Measurements from ENCODE around the gene CCND3.
"Not testable (repeated sequence)": the region's sequence is repeated elsewhere in the genome, so short reads cannot be mapped to it uniquely, and the experiment has no call there.

CCND3 gene

DNA sequence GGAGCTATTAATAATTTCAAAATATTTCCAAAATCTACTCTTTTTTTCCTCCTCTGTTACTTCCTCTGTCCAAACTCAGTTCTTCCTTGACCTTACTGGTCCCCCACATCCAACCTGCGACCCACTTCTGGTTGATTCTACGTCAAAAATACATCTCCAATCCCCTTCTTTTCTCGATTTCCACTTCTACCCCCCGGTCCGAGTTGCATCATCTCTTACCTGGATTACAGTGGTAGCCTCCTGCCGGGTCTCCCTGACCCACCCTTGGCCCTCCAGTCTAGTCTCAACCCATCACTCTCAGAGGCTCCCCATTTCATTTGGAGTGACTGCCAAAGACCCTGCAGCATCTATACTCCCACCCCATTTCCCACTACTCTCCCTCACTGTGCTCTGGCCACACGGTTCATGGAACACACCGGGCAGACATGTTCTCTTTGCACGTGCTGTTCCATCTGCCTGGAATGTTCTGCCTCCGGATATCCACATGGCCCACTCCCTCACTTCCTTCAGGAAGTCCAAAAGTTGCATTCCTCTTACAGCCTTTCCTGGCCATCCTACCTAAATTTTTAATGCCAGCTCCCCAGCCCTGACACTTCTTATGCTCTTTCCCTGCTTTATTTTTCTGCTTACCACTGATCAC lies 6.1 kb upstream of the CCND3 start:
- no peak for DNase-seq

DNA sequence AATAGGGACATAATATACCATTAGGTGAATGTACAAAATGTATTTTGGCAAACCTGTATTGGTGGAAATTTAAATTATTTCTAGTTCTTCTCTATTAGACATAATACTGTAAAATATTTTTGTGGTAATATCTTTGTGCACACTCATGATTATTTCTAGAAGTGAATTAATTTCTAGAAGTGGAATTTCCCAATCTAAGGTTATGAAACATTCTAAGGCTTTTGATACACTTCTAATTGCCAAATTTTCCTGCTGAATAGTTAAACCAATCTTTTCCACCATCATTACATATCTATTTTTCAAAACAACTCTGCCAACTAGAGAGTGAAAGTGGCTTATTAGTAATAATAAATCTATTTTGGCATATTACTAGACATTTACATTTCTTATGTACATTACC lies 1.8 kb upstream of the CCND3 start:
- no peak for DNase-seq

DNA sequence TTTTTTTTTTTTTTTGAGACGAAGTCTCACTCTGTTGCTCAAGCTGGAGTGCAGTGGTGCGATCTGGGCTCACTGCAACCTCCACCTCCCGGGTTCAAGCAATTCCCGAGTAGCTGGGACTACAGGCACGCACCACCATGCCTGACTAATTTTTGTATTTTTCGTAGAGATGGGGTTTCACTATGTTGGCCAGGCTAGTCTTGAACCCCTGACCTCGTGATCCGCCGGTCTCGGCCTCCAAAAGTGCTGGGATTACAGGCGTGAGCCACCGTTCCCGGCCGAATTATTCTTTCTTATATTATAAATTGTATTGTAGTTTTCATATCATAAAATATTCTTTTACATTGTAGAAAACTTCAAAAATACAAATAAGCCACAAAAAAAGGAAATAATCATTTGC lies 1.3 kb upstream of the CCND3 start:
- DNase-seq = not testable (repeated sequence)

DNA sequence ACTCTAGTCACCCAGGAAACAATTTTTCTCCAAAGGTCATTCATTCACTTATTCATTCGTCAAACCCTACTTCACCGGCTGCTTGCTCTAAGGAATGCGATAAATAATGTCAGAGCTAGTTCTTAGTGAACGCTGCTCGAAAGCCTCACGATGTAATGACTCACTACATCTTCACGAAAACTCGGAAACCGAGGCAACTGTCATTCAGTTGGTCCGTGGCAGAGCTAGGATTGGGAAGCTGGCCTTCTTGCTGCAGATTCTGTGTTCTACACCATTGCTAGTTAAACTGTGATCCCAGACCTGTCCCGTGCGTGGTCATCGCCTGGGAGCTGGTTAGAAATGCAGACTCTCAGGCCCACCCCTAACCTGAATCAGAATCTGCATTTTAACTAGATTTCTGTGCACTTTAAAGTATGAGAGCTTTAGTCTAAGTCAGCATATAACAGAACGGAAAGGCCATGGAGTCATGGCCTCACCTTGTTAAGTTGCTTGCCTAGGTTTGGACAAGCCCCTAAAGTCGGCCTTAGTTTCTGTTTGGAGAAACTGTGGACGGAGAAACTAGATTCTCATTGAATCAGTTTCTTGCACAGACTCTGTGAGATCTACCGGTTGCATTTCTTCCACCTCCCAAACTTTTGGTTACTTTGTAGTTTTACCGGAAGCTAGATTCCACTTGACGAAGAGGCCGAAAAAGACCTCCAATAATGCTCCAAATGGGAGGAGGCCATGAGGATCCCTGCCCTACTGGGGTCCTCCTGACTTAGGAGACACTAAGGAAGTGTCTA lies 651 bp upstream of the CCND3 start:
- peak; percentile 54 for DNase-seq

DNA sequence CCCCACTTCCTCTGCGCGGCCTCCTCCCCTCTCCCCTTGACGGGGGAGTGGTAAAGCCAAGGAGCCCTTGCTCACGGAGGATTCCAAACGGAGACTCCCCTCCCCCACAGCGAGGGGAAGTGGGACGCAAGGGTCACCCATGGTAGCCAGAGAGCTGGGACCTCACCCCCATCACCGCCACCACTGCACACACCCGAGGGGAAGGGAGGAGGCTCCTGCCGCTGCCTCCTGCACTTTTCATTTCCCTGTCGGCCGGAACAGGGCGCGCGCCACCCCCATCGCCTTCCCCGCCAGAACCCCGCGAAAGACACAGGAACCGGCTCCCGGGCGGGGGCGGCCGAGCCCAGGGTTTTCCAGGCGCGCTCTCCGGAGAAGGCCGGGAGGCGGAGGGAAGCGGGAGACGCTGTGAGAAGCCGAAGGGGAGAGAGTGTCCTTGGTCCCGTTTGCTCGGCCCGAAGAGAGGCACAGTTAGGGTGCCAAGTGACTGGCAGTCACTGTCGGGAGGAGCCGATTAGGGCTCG lies 789 bp downstream of the CCND3 start:
- DNase-seq = peak; percentile 76

DNA sequence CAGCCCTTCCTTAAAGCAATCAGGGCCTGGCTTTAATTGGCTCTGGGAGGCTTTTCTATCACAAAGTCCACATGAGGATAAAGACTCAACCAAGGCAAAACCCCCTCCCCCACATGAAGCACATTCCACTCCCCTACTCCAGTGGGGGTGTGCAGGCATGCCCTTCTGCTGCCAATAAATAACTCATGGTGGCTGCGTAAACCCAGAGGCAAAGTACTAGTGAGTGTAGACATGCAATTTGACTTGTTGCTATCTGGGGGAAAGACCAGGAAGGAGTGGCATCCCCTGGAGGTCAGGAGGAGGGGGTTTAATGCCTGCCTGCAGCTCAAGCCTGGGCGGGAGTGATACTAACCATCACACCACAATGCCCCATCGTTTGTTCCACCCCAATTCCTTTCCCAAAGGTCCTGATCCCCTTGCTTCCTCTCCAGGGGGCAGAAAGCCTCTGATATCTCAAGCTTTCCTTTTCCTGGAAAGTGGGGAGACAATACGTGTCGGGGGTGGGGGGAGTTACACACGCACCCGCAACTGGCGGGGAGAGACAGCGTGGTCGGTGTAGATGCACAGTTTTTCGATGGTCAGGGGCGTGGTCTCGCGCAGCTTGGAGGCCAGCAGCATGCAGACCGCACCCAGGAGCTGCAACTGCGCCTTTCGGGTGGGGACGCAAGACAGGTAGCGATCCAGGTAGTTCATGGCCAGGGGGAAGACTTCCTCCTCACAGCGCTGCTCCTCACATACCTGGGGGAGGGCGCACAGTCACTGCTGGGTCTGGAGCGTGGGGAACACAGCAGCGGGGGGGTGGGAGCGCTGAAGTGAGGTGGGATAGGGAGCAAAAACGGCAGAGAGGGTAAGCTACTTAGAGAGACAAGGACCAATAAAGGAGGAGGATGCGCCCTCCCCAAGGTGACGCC lies 1.5 kb downstream of the CCND3 start:
- peak; percentile 68 for DNase-seq

DNA sequence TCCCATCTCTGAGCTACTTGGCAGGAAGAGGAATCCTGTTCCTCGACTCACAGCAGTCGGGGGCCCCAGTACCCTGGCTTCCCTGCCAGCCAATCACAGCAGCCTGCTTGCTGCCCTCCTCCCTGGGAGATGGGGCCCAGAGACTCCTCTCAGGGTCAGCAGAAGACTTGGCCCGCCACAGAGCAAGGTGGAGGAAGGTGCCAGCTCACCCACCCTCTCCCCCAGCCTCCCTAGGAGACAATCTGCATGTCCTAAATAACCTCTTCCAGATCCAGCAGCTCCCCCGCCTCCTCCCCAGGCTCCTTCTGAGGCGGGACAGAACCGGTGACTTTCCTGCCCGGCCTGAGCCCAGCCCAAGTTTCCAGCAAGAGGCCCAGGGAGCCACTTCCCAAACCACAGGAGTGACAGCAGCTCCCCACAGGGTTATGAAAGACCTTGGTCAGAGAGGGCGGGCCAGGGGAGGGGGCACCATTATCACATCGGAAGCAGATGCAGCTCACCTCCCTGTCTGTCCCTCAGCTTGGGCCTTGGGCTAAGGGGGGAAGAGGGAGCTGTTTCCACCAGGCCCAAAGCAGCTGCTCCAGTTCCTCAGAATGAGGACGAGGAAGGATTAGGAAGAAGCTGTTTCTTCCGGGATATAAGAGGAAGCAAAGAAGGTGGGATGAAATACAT lies 2.3 kb downstream of the CCND3 start:
- peak; percentile 71 for DNase-seq

DNA sequence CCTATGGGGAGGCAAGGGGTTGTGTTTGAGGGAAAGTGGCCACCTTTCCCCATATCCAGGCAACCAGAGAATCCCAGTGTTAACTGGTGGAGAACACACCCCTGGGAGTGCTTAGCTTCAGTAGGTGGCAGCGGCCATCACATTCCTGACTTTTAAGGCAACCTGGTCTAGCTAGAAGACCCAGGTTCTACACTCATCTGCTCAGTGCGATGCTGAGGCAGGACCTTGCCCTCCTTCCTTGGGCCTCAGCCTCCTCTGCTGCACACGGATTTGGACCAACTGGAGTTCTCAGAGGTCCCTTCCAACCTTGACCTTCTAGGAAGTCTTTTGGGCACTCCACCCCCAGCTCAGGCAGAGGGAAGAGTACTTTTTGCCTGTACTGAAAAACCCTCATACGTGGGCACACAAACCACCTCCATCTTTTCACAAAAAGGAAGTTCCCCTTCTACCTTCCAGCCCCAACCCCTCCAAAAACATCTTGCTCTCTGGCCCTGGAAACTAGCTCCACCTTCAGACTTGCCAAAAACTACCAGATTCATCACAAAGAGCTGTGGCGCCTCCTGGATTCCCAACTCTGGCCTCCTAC lies 2.9 kb downstream of the CCND3 start:
- DNase-seq = no peak

DNA sequence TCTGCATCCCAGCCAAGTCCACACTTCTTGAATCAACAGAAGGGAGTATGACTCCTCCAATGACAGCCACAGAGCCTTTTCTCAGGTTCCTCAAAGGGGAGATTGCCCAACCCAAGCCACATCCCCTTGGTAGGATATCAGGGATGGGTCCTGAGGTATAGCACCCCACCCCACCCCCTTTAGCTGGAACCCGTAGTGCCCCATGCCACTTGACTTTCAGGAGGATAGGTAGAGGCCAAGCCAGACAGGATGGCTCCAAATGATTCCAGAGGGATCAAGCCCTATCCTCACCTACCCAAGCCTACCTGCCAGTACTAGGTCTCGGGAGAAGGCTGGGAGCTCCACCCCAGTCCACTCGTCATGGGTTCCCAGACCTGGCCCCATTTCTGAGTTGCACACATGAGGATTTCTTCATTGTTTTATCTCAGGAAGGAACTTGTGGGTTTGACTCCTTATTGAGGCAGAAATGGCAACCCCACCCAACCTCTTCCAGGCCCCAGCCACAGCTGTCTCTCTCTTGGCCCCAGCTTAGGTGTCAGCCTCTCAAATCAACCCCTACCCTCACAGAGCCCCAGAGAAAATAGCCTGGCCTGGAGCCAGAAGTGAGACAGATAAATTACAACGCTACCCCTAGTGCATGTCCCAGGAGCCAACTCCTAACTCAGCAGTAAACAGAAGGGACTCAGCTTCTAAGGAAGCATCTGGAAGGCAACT lies 3.6 kb downstream of the CCND3 start:
- DNase-seq = peak; percentile 45

DNA sequence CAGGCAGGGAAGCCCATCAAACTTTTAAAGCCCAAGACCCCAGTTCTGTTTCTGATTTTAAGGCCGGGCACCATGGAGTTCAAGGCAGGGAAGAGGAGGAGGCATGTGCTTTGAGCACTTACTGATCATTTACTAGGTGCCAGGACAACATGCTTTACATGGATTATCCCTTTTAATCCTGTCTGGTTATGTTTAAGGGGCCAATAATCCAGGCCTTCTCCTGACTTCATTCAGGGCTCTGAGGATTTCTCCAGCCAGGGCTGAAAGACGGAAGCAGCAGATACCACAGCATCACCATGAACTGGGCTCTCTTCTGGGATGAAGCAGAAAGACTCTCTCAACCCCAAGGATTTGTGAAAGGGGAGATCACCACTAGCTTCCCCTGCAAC lies 4.1 kb downstream of the CCND3 start:
- DNase-seq = no peak

DNA sequence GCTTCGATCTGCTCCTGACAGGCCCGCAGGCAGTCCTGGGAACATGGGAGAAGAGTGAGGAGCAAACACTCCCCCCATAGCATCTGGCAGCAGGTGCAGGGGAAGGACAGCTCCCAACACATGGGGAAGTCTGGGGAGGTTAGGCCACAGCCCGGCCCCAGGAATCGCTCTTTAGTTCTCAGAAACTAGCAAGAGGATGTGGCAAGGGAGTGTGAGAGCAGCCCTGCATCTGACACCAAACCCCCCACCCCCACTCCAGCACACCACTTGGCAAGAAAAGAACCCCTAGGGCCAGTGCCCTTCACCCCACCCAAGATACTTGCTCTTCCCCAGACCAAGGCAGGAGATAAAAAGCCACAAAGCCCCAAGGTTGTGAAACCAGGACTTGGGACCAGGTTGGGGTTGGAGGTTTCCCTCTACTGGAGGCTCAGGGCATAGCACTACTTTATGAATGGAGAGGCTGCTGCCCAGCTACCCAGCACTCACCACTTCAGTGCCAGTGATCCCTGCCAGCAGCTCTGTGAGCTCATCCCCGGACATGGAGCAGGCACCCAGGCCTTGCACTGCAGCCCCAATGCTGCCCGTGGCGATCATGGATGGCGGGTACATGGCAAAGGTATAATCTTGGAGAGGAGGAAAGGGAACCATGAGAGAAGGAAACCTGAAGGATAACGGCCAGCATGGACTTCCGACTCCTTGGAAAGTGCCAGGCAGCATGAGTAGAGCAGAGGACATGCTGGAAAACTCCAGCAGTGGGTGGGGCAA lies 5.4 kb downstream of the CCND3 start:
- peak; percentile 80 for DNase-seq

DNA sequence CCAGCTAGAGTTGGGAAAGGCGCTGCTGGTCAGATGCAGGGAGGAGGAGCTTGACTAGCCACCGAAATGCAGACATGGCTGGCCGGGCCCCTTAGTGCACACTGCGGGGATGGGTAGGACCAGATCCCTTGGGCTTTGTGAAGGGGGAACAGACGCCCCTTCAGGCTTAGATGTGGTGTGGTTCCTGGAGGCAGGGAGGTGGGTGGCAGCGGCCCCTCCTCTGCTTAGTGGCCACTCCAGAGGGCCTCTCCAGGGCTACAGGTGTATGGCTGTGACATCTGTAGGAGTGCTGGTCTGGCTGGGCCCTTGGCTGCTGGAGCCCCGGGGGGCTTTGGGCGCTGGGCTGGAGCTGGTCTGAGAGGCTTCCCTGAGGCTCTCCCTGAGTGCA lies 5.9 kb downstream of the CCND3 start:
- no peak for DNase-seq

DNA sequence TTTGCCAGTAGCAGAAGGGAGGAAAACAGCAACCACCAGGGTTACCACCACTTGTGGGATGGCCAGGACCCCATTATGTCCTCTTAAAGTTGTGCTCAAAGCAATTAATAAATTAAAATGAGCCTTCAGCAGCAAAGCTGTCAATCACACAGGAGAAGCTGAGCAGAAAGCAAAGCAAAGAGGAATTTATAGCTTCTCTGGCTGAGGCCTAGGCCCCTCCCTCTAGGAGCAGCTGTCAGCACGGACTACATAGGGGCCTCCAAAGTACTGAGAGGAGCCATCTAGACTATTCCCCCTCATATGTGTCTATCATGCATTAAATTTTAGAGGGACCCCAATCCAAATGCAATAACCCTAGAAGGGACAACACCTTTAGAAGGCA lies 6.4 kb downstream of the CCND3 start:
- no peak for DNase-seq

DNA sequence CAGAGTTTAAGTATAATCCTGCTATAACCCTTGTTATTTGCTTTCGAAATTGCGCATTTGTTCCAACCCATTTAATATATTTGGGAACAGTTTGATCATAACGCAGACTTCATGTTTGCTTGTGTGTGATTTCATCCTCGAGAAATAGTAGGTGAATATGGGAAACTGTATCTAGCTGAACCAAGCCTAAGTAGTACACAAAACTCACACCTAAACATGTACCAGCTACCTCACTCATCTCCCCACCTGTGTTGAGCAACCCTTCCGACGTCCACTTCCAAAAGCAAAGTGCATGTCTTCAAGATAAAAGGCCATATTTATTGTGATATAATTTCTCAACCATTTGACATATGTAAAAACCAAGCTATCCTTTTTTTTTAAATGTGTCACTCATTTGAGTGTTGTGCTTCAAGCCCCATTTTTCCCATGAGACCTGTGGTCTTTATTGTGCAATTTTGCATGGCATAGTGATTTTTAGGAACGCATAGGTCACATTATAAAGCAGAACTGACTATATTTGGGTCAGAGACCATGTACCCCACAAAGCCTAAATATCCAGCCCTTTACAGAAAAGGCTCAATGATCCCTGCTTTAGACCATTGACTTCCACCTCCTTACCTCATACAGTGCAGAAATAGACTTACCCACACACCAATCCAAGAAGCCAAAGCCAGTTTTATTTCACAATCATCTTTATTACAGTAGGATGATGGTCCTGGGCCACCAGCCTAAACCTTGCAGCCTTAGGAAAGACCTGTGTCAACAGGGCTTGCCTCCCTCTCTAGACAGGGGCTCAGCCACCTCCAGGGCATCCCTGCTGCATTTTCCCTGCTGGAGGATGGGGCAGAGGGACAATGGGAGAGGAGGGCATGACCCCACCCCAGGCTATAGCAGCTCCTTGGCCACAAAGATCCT lies 7.1 kb downstream of the CCND3 start:
- DNase-seq = no peak

DNA sequence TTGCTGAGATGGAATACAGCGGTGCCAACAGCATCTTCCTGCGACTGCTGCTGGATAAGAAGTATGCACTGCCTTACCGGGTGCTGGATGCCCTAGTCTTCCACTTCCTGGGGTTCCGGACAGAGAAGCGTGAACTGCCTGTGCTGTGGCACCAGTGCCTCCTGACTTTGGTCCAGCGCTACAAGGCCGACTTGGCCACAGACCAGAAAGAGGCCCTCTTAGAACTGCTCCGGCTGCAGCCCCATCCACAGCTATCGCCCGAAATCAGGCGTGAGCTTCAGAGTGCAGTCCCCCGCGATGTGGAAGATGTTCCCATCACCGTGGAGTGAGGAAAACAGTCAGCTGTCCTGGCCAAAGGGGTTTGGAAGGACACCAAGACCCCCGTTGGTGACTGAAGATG lies 9.2 kb downstream of the CCND3 start:
- DNase-seq = no peak

DNA sequence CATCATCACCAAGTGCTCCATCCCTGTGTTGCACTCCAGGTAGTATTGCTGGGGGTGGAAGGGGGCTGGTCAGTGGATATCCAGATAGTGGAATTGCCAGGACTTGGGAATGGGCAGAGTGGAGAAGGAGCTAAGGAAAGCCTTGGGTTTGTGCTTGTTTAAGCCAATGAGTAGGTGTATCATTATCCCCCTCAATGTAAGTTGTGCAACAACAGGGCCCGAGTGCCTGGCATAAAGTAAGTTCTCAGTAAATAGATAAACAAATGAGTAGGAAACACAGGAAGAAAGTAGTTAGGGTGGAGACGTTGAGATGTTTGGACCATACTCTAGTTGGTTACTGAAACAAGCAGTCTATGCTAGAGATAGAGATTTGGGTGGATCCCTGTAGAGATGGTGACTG lies 9.8 kb downstream of the CCND3 start:
- no peak for DNase-seq

DNA sequence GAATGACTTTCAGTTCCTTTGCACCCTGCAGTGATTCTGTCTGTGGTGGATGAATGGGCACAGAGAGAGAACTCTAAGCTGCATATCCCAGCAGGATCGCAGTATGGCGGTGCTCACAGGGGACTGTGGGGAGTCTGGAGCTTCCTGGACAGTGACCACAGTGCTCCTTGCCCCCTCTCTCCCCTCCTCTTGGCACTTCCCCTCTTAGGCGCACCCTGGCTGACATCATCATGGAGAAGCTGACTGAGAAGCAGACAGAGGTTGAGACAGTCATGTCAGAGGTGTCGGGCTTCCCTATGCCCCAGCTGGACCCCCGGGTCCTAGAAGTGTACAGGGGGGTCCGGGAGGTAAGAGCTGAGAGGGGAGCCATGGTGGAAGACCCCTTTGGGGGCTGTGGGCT lies 11.7 kb downstream of the CCND3 start:
- DNase-seq = no peak

DNA sequence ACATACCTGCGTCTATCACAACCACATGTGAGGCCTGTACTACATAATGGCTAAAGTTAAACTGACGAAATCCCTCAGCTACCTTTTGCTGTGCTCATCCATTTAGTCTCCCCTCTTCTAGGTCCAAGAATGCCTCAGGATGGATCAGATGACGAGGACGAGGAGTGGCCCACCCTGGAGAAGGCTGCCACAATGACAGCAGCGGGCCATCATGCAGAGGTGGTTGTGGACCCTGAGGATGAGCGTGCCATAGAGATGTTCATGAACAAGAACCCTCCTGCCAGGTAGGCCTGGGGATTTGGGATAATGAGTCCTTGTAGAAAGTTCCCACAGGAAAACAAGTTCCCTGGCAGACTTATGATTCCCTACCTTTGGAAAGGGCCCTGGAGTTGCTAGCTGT lies 14.4 kb downstream of the CCND3 start:
- DNase-seq = no peak

DNA sequence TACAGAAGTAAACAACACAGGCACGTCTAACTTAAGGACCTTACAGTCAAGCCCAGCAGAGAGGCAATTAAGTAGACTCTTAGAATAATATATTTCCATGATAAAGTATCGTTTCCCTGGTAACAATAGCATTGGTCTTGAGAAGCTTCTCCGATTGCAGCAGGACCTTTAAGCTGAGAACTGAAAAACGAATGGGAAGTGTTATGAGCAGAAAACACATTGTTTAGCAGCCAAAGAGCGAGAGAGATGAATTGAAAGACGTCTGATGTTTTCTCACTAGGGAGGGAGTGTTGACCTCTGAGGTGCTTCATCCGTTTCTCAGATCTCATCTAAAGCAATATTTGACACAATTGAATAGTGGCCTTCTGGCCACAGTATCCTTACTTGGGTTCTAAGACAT lies 19.5 kb downstream of the CCND3 start:
- DNase-seq = no peak

DNA sequence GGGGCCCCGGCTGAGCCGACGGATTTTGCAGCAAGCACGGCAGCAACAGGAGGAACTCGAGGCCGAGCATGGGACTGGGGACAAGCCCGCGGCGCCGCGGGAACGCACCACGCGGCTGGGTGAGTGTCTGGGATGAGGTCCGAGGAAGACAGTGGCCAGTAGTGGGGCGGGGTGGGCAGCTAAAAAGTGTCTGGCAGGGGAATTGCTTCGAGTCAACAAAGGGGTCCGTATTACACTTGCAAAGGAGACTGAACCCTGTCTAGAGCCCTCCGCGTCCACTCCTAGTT lies 20.0 kb downstream of the CCND3 start:
- no peak for DNase-seq

Data from stimulated activated CD8-positive, alpha-beta memory T cell treated with anti-CD3 and anti-CD28 coated beads, Interleukin-4, amount 100 ng/mL, for 48 hours (primary cell).